ENCODE results near the gene SLC6A15. TPM values are rescaled to one million over a fixed set of nuclear protein-coding genes. Genes with fewer than 3 reads are reported as not detected.
A peak's percentile ranks its signal among the peaks of the same experiment; 100 is the strongest.

The SLC6A15 gene
- total RNA-seq, 1 experiment from 2014 or later = not detected

DNA sequence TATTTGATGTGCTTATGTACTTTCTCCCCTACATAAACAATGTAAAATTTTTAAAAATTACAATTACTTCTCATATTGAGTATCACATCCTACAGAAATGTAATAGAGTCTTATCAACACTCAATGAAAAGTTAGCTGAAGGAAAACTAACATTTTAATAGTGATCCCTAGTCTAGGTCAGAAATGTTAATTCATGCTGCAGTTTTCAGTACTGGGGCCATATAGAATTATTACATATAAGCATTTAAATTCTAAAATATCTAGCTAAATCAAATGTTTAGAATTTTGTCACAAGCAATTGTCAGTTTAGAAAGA is 37.8 kb downstream of the SLC6A15 start:
- no peak for DNase-seq (ENCODE audit: low read depth)

DNA sequence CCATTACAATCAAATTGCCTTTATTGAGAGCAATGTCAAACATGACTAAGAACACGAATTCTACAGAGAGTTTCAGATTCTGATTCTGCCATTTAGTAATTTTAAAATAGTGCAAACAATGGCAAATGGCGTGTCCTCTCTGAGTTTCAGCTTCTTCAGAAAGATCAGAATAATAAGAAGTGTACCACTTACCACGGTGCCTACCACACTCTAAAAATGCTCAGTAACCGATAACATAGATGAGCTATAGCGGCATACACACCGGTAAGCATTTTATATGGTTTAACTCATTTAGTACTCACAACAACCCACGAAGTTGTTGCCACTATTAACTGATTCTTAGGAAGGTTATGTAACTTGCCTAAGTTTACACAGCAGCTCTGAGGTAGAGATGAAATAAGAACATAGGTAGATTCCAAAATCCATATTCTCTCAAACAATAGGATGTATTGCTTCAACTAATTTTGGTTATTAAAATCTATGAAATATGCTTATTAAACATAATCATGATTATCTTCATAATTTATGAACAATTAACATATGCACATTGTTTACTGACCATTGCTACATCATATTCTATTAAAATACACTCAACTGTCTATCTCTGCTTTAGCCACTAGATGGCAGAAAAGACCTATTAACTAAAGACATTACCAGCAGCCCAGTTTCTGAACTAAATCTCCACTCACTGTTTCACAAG is 38.3 kb downstream of the SLC6A15 start:
- DNase-seq (ENCODE audit: low read depth) = peak; percentile 40

DNA sequence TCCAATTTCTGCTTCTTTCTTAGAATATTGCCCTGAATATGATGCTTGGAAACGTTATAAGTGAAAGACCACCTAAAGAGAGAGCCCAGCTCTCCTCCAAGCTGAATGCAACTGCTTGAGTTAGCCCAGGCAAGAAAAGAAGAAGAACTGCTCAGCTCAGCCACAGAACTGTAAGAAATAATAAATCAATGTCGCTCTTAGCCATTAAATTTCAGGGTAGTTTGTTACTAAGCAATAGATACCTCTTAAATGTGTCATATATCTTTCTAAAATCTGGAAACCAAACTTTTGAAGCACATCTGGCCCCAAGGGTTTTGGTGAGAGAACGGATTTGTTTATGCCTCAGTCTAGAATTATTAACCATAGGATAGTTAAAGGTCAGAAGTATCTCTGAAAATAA is 50.4 kb downstream of the SLC6A15 start:
- DNase-seq (ENCODE audit: low read depth) = no peak

DNA sequence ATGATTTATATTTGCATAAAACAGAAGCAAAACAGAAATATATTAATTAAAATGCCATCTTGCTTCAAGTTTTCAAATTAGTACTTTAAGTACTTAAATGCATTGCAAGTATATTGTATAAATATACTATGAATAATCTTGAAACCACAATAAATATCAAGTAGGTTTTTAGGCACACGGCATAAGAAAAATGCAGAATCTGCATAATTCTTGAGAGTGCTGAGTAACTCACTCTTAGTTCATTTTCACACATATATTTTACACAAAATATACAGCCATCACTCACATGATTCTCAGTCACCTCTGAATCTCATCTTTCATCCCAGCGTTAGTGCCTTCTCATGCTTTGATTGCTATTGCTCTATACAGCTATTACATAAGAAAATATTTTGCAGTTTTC is 51.9 kb downstream of the SLC6A15 start:
- no peak for DNase-seq (ENCODE audit: low read depth)

DNA sequence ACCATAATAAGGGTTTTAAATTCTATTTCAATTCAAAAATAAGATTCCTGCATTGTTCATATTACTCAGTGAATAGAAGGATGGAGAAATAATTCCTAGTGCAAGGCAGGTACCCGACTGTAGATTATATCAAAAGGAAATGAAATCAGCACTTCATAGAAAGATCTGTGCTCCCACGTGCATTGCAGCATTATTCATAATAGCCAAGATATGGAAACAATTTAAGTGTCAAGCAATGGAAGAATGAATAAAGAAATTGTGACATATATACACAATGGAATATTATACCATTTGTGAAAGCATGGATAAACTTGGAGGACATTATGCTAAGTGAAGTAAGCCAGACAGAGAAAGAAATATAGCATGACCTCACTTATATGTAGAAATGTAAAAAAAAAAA is 53.8 kb downstream of the SLC6A15 start:
- DNase-seq (ENCODE audit: low read depth) = no peak

DNA sequence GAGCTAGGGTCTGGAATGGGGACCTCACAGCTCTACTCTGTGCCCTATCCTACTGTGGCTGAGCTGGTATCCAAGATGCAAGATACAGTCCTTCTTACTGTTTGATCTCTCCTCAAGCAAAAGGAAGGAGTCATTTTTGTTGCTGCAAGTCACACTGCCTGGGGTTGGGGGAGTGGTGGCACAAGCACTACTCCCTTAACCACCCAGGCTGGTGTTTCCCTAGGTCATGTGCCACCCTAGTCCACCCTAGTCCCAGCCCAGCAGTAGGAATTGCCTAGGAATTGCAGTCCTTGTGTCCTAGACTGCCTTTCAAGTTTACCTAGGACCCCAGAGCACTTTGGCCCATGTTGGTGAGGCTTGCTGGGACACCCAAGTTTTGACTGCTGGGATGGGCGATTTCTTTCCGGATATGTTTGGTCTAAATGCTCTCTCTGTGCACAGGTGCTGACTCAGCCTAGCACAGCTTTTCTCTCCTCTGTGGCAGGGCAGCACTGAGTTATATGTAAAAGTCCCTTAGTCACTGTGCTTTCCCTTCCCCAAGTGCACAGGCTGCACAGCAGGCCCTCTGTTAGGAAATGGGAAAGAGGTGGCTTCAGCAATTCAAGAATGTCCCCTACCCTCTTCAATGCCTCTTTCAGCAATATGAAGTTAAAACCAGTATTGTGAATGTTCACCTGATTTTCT is 54.9 kb downstream of the SLC6A15 start:
- no peak for DNase-seq (ENCODE audit: low read depth)

DNA sequence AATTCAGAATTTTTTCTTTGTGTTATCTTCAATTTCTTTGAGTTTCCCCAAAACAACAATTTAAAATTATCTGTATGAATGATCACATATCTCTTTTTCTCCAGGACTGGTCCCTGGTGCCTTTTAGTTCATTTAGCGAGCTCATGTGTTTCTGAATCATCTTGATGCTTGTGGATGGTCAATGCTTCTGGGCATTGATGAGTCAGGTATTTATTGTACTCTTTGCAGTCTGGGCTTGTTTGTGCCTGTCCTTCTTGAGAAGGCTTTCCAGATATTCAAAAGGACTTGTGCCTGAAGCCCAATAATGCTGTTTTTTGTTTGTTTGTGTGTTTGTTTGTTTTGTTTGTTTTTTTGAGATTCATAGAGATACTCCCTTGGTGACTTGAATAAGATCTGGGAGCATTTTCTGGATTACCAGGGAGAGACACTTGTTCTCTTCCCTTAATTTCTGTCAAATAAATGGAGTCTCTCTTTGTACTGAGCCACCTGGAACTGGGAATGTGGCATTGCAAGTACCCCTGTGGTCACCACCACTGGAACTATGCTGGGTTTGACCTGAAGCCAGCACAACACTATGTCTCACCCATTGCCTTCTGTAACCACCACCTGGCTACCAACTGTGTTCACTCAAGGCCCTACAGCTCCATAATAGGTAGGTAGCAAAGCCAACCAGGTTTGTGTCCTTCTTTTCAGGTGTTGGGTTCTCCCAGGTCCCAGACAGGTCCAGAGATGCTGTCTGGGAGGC is 56.3 kb downstream of the SLC6A15 start:
- no peak for DNase-seq (ENCODE audit: low read depth)

DNA sequence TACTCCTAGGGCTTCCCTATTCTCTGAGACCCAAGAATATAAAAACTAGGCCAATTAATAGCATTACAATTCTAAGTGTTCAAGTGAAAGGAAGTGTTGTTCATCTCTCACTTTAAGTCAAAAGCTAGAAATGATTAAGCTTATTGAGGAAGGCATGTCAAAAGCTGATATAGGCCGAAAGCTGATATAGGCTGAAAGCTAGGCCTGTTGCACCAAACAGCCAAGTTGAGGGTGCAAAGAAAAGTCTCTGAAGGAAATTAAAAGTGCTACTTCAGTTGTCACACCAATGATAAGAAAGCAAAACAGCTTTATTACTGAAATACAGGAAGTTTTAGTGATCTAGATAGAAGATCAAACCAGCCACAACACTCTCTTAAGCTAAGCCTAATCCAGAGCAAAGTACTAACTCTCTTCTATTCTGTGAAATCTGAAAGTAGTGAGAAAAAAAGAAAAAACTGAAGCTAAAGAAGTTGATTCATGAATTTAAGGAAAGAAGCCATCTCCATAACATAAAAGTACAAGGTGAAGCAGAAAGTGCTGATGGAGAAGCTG is 68.9 kb downstream of the SLC6A15 start:
- no peak for DNase-seq (ENCODE audit: low read depth)

DNA sequence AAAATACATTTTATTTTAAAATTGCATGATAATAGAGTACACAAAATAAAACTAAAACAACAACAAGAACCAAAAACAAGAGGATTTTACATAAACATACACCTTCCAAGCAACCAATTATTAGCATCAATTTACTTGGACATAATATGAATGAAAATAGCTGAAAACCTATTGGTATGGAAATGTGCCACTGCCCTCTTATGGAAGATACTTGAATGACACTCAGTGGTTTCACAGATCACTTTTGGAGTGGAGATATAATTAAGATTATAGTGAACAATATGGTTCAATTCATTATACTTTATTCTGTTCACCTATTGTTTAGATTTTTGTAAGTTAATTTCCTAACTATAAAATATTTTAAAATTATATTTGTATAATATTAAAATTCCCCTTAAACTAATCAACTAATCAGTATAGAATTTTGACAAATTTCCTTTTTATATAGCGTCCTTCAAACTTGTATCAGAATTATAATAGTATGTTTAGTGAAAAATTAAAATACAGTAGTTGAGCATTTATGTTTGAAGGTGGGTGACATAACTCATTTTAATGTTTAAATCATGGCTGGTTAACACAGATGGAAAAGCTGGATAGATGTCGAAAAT is 70.1 kb downstream of the SLC6A15 start:
- DNase-seq (ENCODE audit: low read depth) = peak; percentile 22

DNA sequence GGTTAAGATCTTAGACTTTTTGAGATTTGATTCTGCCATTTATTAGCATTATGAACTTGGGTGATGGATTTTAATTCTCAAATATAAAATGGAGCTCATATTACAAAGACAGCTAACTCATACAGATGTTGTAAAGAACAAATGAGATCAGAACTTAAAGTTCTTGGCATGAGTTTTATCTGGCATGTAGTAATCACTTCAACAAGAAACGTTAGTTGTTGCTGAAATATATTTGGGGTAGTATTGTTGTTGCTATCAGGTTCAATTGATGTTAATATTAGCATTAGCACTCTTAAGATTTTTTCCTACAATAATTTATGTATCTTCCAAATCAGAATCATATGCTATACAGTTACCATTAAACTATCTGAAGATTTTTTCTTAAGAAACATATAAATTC is 71.0 kb downstream of the SLC6A15 start:
- no peak for DNase-seq (ENCODE audit: low read depth)

DNA sequence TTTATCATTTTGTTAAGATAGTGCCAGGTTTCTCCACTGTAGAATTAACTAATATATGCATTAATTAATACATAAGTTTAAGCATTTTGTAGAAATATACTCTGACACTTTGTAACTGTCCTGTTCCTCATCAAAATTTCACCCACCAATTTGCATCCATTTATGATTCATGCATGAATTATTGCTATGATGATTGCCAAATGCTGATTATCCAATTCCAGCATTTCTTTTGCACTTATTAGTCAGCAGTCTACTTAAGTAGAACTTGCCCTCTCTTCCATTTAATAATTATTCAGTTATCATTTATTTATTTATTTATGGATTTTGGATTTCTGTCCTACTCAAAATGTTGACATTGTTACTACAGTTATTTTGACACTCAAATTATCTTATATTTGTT is 72.2 kb downstream of the SLC6A15 start:
- DNase-seq (ENCODE audit: low read depth) = no peak

DNA sequence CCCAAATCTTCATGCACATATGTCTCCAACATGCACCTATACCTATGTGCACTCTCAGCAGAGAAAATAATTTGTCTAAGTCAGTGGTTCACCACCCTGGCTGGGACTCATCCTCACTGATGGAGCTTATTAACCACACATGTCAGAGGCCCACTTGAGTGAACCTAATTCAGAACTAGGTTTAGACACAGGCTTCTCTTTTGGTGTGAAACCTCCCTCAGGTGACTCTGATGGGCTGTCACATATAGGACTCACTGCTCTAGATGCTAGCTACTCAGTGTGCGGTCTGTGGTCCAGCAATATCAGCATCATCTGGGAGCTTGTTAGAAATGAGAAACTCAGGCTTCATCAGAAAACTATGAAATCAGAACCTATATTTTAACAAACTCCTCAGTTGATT is 85.7 kb downstream of the SLC6A15 start:
- DNase-seq (ENCODE audit: low read depth) = no peak

DNA sequence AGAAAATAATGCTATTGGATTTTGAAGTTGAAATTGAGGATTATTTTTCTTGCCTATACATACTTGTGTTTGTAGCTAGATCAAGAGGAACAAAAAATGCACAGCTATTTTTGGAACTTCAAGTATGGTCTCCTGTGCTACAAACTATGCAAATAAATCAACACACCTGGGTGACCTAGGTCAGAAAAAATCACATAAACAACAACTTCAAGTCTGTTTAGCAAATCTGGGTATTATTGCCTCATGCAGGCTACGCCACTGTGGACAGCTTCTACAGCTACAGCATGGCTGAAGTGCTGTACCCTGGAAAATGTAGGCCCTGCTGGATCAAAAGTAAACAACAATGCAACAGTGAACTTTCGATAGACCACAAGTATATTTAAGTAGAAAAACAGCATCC is 87.5 kb downstream of the SLC6A15 start:
- DNase-seq (ENCODE audit: low read depth) = no peak

DNA sequence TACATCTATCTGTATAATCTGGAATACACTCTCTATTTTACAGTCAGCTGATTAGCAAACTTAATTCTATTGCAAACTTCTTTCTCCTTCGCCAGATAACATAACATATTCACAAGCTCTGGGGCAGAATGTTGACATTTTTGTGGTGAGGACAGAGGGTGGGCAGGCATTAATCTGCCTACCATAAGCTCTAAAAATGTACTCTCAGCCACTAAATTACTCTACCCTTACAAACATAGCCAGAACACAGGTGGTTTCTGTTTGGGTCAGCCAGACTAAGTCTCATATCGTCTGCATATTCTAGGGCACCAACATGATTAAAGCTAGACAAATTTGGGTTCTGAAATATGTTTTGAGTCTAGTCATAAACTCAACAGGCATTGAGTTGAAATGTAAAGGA is 90.1 kb downstream of the SLC6A15 start:
- DNase-seq (ENCODE audit: low read depth) = peak; percentile 2

DNA sequence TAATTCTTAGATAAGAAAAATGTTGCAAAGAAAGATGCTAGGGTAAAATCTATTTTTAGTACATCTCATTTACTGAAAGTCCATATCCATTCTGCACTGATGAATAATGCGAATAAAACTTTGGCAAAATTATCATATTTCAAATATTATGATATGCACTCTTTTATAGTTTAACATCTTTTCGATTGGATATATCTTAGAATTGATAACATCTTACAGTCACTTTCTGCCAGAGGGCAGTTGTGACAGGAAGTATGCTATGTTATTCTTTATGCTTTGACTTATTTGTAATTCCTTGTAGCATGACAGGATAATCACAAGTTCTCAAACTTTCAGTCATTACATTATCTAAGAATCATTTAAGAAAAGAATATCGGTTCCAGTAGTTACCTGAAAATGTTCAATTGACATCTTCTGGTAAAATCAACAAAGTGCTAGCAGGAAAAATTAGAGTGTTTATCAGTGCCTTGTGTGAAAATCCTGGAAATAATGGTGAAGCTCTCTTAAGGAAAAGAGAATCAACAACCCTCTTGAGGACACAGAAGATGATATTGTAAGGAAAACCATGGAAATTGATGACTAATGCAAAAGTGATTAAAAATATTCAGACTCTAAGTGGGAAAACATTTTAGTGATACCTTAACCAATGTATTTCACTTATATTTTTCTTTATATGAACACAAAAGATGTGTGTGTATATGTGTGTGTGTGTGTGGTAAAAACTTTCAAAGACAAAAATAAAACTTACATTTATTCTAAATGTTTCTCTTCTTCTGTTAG is 95.5 kb downstream of the SLC6A15 start:
- DNase-seq (ENCODE audit: low read depth) = no peak

DNA sequence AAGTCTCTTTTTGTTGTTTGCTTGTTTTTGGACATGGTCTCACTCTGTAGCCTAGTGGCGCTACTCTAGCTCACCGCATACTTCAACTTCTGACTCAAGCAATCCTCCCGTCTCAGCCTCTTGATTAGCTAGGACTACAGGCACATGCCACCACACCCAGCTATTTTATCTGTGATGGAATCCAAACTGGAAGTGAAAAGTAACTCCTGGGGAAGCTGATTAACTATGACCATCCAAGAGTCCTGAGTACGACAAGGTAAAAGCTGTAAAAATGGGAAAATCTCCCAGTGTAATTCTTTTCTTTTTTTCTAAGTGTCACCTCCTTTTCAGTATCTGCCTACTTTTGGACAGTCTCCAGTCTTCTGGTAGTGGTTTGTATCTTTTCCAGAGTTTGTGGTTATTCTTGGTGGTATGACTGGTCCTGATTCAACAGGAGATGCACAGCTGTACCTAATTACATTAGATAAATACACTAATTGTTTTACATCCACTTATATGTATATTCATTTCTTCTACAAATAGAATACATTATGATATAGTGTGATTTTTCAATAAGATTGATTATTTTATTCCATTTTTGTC is 97.8 kb downstream of the SLC6A15 start:
- DNase-seq (ENCODE audit: low read depth) = peak; percentile 10

DNA sequence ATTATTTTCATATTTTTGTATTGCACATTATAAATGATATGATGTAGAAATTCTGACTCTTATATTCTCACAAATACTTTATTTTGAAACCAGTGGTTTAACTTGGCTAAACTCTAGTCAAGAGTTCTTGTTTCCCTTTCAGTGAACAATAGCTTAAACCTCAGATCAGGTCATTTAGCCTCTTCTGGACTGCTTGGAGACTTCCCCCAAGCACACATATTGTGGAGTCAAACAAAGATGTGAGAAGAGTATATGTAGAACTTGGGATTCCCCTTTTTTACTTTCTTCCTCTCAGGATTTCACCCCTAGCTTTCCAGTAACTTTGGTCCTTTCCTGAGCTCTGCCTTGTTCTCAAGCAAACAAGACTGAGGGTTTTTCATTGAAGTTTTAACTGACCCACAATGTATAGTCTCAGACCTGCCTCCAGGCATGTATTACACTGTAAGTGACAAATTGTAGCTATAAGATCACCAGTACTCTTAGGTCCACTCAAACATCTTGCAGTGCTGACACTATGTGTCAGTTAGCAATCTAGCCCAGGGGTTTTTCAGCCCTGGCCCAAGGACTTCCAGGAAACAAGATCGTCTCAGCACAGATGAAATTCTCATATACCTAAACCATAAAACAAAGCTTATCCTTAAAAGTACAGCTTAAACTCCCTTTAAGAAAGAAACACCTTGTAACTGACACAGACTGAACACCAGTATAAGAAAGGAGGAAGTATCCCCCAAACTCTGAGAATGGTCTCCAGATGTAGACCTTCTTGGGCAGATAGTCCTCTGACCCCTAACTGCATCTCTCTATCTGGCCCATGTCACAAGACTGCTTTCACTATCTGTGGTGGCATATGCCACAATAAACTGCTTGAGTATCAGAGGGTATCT is 98.6 kb downstream of the SLC6A15 start:
- DNase-seq (ENCODE audit: low read depth) = no peak

DNA sequence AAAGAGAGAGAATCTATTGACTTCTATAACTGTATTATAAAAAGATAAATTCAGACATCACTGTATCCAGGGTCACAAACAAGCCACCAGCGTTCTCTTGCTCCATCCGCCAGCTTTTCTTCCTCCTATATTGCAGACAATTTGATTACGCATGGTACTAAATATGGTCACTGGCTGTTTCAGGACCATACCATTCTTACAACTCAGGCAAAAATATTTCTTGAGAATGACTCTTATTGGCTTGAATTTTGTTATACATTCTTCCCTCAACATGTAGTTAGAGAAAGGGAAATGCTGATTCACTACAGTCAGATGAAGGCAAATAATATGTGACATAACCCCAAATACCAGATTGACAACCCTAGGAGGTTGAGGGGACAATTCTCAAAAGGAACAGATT is 101.3 kb downstream of the SLC6A15 start:
- no peak for DNase-seq (ENCODE audit: low read depth)

DNA sequence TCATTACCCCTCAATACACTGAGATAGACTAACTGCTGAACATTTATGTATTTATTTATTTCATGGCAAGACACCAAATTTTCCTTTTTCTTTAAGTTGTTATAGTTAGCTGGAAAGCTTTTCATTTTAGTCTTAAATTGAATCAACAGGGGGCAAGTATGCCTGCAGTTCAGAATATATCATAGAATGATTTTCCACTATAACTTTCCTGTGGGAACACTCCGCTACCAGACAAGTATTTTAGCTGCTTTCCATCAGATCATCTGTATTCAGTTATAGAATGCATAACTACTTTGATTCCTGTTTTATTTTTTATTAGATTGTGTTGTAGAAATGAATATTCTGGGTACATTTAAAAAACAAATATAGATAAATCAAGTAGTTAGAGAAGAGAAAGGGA is 102.0 kb downstream of the SLC6A15 start:
- no peak for DNase-seq (ENCODE audit: low read depth)

Measured in M059J (cell line).